ENCODE data around the gene C15orf61. TPM values are rescaled to one million over a fixed set of nuclear protein-coding genes. Genes with fewer than 3 reads are reported as not detected.

The C15orf61 gene
- total RNA-seq, 3 donors from 2014 or later (not counting 1 experiment from before 2014, with no cell fraction given) = 8.7 to 16.4 (median 12.6) TPM

GRCh38 chr15:67571648-67572415 is 50.9 kb downstream of the C15orf61 start:
- TF ChIP-seq CTCF (IDR thresholded peaks at IDR 0.05) = no peak
- Mint-ChIP-seq H3K4me1 (peaks cover 0 to 4% of the 10 kb centered on the region in 2 donors), H3K9me3 (no peaks in the 10 kb centered on the region), H3K27ac (peak overlapping the region in 1 of 2 donors; percentile 8), H3K36me3 (no peaks in the 10 kb centered on the region), H3K27me3 (ENCODE audit: low read depth in 2 of 2) (no peaks in the 10 kb centered on the region), H3K4me3 (no peak overlapping the region)
- peaks cover 8% of the 10 kb centered on the region for H3K36me3 ChIP-seq (ENCODE audit: control insufficient read depth, insufficient read depth, low read length)
- H3K4me1 ChIP-seq (ENCODE audit: control insufficient read depth, insufficient read depth, low read length) = no peaks in the 10 kb centered on the region
- no peaks in the 10 kb centered on the region for H3K9me3 ChIP-seq (ENCODE audit: control insufficient read depth, insufficient read depth, low read length)
- ATAC-seq (no peak), DNase-seq (no peak)
- H3K4me3 ChIP-seq (ENCODE audit: low read length) = no peak overlapping the region
- H3K27me3 ChIP-seq (ENCODE audit: control insufficient read depth, insufficient read depth, low read length) = no peaks in the 10 kb centered on the region
- intact Hi-C loops (cut with micrococcal nuclease) = no loop called here
- H3K27ac ChIP-seq (ENCODE audit: low read length) = no peak overlapping the region
- WGBS (ENCODE audit: insufficient coverage) = 98% methylated on average over 5 of the region's 5 CpGs

GRCh38 chr15:67573194-67573593 is 52.3 kb downstream of the C15orf61 start:
- no peak for TF ChIP-seq CTCF (IDR thresholded peaks at IDR 0.05)
- Mint-ChIP-seq H3K27ac (no peak overlapping the region), H3K9me3 (no peaks in the 10 kb centered on the region), H3K27me3 (ENCODE audit: low read depth in 2 of 2) (no peaks in the 10 kb centered on the region), H3K36me3 (no peaks in the 10 kb centered on the region), H3K4me3 (no peak overlapping the region), H3K4me1 (peaks cover 0 to 4% of the 10 kb centered on the region in 2 donors)
- Histone ChIP-seq H3K4me3 (ENCODE audit: low read length) (no peak overlapping the region), H3K9me3 (ENCODE audit: control insufficient read depth, insufficient read depth, low read length) (no peaks in the 10 kb centered on the region), H3K4me1 (ENCODE audit: control insufficient read depth, insufficient read depth, low read length) (no peaks in the 10 kb centered on the region), H3K27ac (ENCODE audit: low read length) (no peak overlapping the region), H3K27me3 (ENCODE audit: control insufficient read depth, insufficient read depth, low read length) (no peaks in the 10 kb centered on the region), H3K36me3 (ENCODE audit: control insufficient read depth, insufficient read depth, low read length) (peaks cover 8% of the 10 kb centered on the region)
- WGBS (ENCODE audit: insufficient coverage) = 83% methylated on average over 1 of the region's 3 CpGs
- DNase-seq (no peak), ATAC-seq (no peak)
- intact Hi-C loops (cut with micrococcal nuclease) = no loop called here

GRCh38 chr15:67575039-67575502 is 54.1 kb downstream of the C15orf61 start:
- H3K36me3 Mint-ChIP-seq = no peaks in the 10 kb centered on the region
- intact Hi-C loops (cut with micrococcal nuclease) = no loop called here
- Histone ChIP-seq H3K4me3 (ENCODE audit: low read length) (no peak overlapping the region), H3K27ac (ENCODE audit: low read length) (no peak overlapping the region), H3K27me3 (ENCODE audit: control insufficient read depth, insufficient read depth, low read length) (no peaks in the 10 kb centered on the region), H3K36me3 (ENCODE audit: control insufficient read depth, insufficient read depth, low read length) (peaks cover 4% of the 10 kb centered on the region), H3K4me1 (ENCODE audit: control insufficient read depth, insufficient read depth, low read length) (no peaks in the 10 kb centered on the region), H3K9me3 (ENCODE audit: control insufficient read depth, insufficient read depth, low read length) (no peaks in the 10 kb centered on the region)
- ATAC-seq = no peak
- WGBS (ENCODE audit: insufficient coverage) = 95% methylated on average over 4 of the region's 4 CpGs
- H3K27ac Mint-ChIP-seq = peak overlapping the region in 1 of 2 donors; percentile 37
- H3K27me3 Mint-ChIP-seq (ENCODE audit: low read depth in 2 of 2) = no peaks in the 10 kb centered on the region
- no peak for TF ChIP-seq CTCF (IDR thresholded peaks at IDR 0.05)
- no peak for DNase-seq
- H3K9me3 Mint-ChIP-seq = no peaks in the 10 kb centered on the region
- peaks cover 0 to 4% of the 10 kb centered on the region in 2 donors for H3K4me1 Mint-ChIP-seq
- no peak overlapping the region for H3K4me3 Mint-ChIP-seq
